GM10248 (cell line): ENCODE data around the gene FOS.
"Not testable (repeated sequence)": the region's sequence is repeated elsewhere in the genome, so short reads cannot be mapped to it uniquely, and the experiment has no call there.

Source experiments
- CTCF ChIA-PET: fragments of 300-600 bp; sonication (Branson Sonifier 250); formaldehyde crosslinking; extraction: SDS; loops from one replicate; lab custom pipeline; 2021; ENCODE audit warnings: antibody characterized with exemption; lab: Yijun Ruan, JAX
- POLR2A ChIA-PET: fragments of 350-650 bp; sonication (Branson Sonifier 250); formaldehyde crosslinking; extraction: SDS; loops from one replicate; lab custom pipeline; 2020; ENCODE audit warnings: antibody characterized with exemption; lab: Yijun Ruan, JAX
- DNase-seq: peaks from one replicate; pipeline ENCODE4 v3.0.0; 2012; ENCODE audit errors: extremely low spot score
- CTCF ChIP-seq: IDR thresholded peaks from 2 replicates; pipeline ENCODE4 v1.5.1; 2012; ENCODE audit warnings: mild to moderate bottlenecking, low read depth; ENCODE audit errors: extremely low read depth, missing control alignments, control extremely low read depth

Gene FOS

GRCh38 chr14:75234173-75235115 lies 44.2 kb upstream of the FOS start:
- POLR2A ChIA-PET: interaction anchor here (0.7 kb wide), 1 partner anchor 43 kb away, joined by 4 read pairs; no protein-coding TSS in a partner anchor
- DNase-seq: no peak
- no peak for TF ChIP-seq CTCF
- CTCF ChIA-PET: interaction anchor here (1.2 kb wide), 1 partner anchor 17 kb away, joined by 3 read pairs; no protein-coding TSS in a partner anchor

- CTCF ChIA-PET, DNase-seq, POLR2A ChIA-PET: not testable (repeated sequence)
These were observed 43.4 kb upstream of the FOS start for GRCh38 chr14:75235198-75235597.

- no peak for TF ChIP-seq CTCF
- ChIA-PET POLR2A (no interaction called here), CTCF (no interaction called here)
- no peak for DNase-seq
These were observed 42.2 kb upstream of the FOS start for GRCh38 chr14:75236467-75236866.

GRCh38 chr14:75236901-75237419 lies 41.7 kb upstream of the FOS start:
- TF ChIP-seq CTCF: no peak
- CTCF ChIA-PET: no interaction called here
- POLR2A ChIA-PET: no interaction called here
- no peak for DNase-seq

GRCh38 chr14:75238756-75239455 lies 39.7 kb upstream of the FOS start:
- DNase-seq: no peak
- CTCF ChIA-PET: interaction anchor here (0.9 to 1.7 kb wide), 6 partner anchors 8 to 378 kb away, joined by 3 to 7 read pairs (median 4); no protein-coding TSS in a partner anchor
- TF ChIP-seq CTCF: no peak
- POLR2A ChIA-PET: no interaction called here

GRCh38 chr14:75240781-75241180 lies 37.8 kb upstream of the FOS start:
- POLR2A ChIA-PET: no interaction called here
- CTCF ChIA-PET: no interaction called here
- no peak for DNase-seq
- no peak for TF ChIP-seq CTCF
